WI38 (cell line): Measurements from ENCODE around the gene MASTL.
A peak's percentile ranks its signal among the peaks of the same experiment; 100 is the strongest.

ENCODE experiments used
- H3K4me3 ChIP-seq: 2 replicates; pipeline ENCODE4 v1.5.1; 2011; ENCODE audit warnings: low read depth, mild to moderate bottlenecking, control low read depth, low read length
- CTCF ChIP-seq: IDR thresholded peaks from 2 replicates; pipeline ENCODE4 v1.5.1; 2012; ENCODE audit warnings: low read depth, mild to moderate bottlenecking, control low read depth, low read length

MASTL gene

GRCh38 chr10:27223964-27224363, 68.8 kb downstream of the MASTL start:
- H3K4me3 ChIP-seq = no peak overlapping the region
- peak; percentile 39 for TF ChIP-seq CTCF

- no peak overlapping the region for H3K4me3 ChIP-seq
- no peak for TF ChIP-seq CTCF
Observed at GRCh38 chr10:27225011-27225590, 69.9 kb downstream of the MASTL start.

GRCh38 chr10:27225642-27226257, 70.6 kb downstream of the MASTL start:
- TF ChIP-seq CTCF = no peak
- no peak overlapping the region for H3K4me3 ChIP-seq

- H3K4me3 ChIP-seq = no peak overlapping the region
- TF ChIP-seq CTCF = no peak
Observed at GRCh38 chr10:27230022-27230421, 74.9 kb downstream of the MASTL start.

DNA sequence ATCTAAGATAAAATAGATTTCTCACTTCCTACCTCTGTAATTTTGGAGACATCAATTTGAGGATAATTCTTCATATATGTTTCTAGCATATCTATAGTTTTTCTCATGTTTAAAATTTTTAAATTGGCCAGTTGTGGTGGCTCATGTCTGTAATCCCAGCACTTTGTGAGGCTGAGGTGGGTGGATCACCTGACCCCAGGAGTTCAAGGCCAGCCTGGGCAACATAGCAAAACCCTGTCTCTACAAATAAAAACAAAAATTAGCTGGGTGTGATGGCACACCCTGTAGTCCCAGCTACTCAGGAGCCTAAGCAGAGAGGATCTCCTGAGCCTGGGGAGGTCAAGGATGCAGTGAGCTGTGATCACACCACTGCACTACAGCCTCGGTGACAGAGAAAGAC, 80.6 kb downstream of the MASTL start:
- H3K4me3 ChIP-seq = no peak overlapping the region
- no peak for TF ChIP-seq CTCF
